ENCODE measurements around the gene CTBP1.

GRCh38 chr4:1216869-1217294 is 32.0 kb downstream of the CTBP1 start:
- TF ChIP-seq CTCF (IDR thresholded peaks at IDR 0.05; ENCODE audit: poor library complexity, severe bottlenecking), result no peak
- no peak for TF ChIP-seq TAF1 (IDR thresholded peaks at IDR 0.05; ENCODE audit: low read depth)
